Stimulated activated CD8-positive, alpha-beta memory T cell treated with anti-CD3 and anti-CD28 coated beads, Interleukin-12 subunit alpha, Interleukin-12 subunit beta, amount 100 ng/mL, for 24 hours (primary cell): Measurements from ENCODE around the gene ANKS3.
A peak's percentile ranks its signal among the peaks of the same experiment; 100 is the strongest.
"Not testable (repeated sequence)": the region's sequence is repeated elsewhere in the genome, so short reads cannot be mapped to it uniquely, and the experiment has no call there.

ENCODE experiments used
- DNase-seq: peaks from one replicate; pipeline ENCODE4 v3.0.0-alpha.2; 2020; ENCODE audit errors: extremely low read depth

ANKS3 gene

DNA sequence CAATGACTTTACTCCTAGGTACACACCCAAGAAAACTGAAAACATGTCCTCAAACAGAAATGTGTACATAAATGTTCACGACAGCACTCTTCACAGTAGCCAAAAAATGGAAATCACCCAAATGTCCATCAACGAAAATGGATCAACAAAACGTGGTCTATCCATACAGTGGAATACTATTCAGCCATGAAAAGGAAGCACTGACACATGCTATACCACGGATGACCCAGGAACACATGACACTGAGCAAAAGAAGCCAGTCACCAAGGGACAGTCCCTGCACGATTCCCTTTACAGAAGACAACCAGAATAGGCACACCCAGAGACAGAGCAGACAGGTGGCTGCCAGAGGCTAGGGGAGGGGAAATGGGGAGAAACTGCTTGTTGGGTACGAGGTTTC, 21.6 kb upstream of the ANKS3 start:
- no peak for DNase-seq

DNA sequence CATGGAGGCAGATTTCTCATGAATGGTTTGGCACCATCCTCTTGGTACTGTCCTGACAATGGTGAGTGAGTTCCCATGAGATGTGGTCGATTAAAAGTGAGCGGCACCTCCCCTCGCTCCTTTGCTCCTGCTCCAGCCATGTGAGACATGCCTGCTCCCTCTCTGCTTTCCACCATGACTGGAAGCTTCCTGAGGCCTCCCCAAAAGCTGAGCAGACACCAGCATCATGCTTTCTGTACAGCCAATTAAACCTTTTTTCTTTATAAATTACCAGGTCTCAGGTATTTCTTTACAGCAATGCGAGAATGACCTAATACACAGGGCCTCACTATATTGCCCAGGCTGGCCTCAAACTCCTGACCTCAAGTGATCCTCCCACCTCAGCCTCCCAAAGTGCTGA, 20.8 kb upstream of the ANKS3 start:
- no peak for DNase-seq

GRCh38 chr16:4753227-4753626, 19.2 kb upstream of the ANKS3 start:
- DNase-seq = no peak

DNA sequence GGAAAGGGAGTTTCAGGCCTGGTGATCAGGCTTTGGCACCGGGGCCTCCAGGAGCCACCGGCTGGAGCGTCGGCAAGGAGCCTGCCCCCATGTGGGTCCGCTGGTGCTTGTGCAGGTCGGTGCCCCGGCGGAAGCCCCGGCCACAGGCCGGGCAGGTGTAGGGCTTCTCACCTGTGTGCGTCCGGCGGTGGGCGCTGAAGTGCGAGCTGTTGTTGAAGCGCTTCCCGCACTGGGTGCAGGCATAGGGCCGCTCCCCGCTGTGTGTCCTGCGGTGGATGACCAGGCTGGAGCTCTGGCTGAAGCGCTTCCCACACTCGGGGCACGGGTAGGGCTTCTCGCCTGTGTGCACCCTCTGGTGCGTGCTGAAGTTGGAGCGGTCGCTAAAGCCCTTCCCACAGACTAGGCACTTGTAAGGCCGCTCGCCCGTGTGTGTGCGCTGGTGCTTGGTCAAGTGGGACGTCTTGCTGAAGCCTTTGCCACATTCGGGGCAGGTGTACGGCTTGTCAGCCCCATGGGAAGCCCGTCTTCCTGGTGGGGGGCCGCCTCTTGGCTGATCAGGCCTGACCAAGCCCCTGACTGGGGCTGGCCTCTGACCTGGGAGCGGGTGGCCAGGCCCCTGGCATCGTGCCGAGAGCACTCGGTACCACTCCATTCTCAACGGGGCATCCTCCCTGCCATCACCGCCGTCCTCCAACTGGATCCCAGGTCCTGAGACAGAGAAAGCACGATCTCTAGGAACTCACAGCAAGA, 18.5 kb upstream of the ANKS3 start:
- no peak for DNase-seq

DNA sequence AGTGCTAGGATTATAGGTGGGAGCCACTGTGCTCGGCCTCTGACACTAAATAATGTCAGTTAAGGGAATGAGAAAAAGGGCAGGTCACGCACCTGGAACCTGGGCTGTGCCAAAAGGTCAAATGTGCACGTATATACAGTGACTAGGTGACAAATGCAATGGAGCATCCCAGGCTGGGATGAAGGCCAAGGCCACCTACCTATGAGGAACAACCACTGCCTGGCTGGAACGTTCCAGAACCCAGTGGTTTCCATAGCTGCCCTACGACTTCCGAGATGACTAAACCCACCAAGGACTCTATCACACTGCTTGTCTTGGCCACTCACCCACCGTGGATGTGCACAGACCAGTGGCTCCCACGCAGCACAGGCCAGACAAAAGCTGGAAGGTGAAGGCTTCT, 16.8 kb upstream of the ANKS3 start:
- DNase-seq = no peak

GRCh38 chr16:4749700-4750257, 15.7 kb upstream of the ANKS3 start:
- DNase-seq = no peak

DNA sequence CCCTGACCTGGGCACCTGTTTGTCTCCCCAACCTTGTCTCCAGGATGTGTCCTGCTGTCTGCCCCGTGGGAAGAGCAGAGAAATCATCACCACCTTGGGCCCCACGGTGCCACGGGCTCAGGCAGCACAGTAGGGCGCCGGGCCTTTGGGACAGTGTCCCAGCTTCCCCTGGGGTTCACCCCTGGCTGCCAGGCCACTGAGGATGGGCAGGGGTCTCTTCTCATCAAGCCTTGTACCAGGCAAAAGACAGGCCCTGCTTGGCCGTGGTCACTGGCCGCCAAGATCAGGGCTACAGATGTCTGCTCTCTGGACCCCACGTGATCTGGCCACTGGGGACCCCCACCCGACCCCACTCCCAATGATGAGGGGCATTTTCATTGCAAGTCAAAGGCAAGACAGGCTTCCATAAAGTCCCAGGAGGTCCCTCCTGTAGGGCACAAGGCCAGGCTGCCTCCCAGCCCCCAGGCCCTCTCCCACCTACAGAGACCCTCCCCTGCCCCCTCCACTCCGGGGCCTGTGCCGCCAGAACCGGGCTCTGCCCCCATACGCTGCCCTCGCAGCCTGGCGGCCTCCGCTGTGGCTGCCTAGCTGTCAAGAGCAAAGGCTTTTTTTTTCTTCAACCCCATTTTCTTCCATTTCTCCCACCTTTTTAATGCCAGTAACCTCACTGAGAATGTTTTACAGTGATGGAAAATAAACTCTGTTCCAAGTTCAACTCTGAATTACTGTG, 14.8 kb upstream of the ANKS3 start:
- no peak for DNase-seq

DNA sequence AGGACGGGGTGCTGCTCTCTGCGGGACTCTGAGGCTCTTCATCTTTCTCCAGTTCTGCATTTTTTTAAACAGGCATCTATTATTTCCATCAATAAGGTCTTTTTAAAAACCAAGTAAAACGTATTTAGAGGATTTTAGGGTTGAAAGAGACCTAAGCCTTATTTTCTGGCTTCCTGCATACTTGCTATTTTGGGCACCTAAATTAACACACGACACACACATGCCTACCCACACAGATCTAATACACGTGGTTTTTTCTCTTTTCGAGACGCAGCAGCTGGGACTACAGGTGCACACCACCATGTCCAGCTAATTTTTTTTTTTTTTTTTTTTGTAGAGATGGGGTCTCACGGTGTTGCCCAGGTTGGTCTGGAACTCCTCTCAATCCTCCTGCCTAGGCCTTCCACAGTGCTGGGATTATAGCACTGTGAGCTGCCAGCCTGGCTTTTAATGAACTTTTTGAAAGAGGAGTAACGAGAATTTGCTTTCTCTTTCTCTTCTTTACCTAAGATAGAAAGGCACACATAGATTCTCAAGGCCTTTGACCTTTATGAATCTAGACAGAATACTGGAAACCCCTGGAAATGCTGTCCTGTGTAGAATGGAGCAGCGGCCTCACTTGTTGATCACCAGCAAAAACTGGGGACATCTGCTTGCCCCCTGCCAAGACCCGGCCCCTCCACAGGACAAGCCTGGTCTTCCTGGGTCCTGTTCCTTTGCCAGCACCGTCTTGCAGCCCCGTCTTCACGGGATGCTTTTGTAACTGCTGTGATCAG, 14.0 kb upstream of the ANKS3 start:
- DNase-seq = no peak

- no peak for DNase-seq
These were observed 13.0 kb upstream of the ANKS3 start for GRCh38 chr16:4746991-4747574.

GRCh38 chr16:4746215-4746614, 12.1 kb upstream of the ANKS3 start:
- no peak for DNase-seq

- no peak for DNase-seq
These were observed 11.2 kb upstream of the ANKS3 start for GRCh38 chr16:4745274-4745569.

DNA sequence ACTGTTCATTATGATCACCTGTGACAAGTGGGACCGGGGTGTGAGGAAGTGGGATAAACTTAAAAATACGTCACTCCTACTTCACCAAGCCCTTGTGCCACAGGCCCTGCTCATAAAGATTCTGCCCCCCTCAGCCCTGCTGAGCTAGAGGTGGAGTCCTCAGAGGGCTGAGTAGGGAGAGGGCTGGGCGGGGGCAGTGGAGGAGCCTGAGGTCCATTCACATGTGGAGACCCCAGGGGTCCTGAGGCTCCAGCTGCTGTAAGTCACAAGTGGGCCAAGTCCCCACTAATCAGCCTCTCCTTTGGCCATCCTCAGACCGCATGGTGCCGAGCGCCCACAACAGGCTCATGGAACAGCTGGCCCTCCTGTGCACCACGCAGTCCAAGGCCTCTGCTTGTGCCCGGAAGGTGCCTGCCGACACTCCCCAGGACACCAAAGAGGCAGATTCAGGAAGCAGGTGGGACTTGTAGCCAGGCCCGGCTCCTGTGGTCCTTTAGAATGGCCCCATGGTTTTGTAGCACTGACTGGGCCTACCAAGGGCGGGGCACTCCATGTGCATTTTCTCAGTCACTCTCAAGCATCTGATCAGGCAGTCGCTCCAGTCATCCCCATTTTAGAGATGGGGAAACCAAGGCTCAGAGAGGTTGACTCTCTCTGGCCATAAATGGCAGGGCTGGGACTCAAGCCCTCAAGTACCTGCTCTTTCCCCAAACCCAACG, 10.6 kb upstream of the ANKS3 start:
- no peak for DNase-seq

GRCh38 chr16:4743226-4743878, 9.3 kb upstream of the ANKS3 start:
- no peak for DNase-seq

GRCh38 chr16:4738370-4738769, 4.3 kb upstream of the ANKS3 start:
- not testable (repeated sequence) for DNase-seq

GRCh38 chr16:4737545-4737944, 3.5 kb upstream of the ANKS3 start:
- no peak for DNase-seq

DNA sequence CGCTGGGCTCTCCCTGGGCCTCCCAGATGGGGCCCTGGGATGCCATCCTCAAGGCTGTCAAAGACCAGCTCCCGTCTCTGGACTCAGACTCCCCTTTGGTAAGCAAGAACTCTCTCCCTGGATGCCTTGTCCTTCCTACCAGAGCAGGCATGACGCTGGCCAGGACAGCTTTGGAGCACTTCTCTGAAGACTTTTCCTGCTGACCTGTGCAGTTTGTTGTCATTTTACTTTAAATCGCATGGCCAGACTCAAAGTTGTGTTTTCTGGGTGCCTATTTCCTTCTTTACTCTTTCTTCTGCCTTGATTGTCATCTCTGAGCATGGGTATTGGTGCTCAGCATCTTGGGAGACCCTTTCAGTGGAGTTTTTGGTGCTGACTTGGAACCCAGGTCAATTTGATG, 2.5 kb upstream of the ANKS3 start:
- DNase-seq = no peak

DNA sequence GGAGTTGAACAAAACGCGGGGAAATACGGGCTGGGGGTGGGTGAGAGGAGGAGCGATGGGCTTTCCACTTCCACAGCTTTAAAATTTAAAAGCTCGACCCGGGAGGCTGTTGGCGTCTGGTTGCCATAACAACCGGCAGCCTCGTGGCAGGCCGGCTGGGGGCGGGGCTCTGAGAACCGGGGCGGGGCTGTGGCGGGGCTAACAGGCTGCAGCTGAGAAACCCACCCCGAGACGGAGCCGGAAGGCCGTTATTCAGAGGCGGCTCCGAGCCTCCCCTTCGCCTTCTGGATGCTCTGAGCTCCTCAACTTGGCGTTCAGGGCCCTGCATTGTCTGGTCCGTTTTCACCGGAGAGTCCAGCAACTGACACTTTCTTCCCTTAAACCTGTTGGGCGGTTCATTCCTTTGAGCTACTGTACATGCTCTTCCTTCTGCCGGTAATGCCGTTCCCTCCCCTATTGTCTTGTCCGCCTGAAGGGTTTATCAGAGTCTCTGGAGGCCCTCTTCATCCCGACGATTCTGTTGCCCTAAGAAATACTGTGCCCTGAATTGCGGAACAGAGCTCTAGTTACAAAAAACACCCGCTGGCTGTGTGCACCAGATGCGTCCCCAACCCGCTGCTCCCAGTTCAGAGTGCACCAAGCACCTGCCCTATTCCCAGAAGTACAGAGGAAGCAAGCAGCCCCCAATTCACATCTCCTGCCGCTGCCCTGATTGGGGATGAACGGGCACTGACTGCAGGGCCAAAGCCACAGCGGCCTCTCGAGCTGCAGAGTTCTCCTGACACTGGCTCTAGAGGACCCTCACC, 862 bp upstream of the ANKS3 start:
- DNase-seq = peak; percentile 90

DNA sequence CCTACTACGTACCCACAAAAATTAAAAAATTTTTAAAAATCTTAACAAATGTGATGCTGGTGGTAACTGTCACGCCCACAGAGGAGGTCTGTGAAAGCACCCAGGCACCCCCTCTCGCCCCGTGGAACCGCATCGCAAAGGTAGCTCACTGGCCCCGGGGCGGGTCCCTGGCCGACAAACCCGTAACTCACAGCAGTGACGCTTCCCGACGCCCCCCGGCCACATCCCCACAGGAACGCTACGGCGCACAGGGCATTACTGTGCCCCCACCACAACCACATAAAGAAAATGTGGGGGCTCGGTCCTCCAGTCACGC, 366 bp downstream of the ANKS3 start:
- no peak for DNase-seq

DNA sequence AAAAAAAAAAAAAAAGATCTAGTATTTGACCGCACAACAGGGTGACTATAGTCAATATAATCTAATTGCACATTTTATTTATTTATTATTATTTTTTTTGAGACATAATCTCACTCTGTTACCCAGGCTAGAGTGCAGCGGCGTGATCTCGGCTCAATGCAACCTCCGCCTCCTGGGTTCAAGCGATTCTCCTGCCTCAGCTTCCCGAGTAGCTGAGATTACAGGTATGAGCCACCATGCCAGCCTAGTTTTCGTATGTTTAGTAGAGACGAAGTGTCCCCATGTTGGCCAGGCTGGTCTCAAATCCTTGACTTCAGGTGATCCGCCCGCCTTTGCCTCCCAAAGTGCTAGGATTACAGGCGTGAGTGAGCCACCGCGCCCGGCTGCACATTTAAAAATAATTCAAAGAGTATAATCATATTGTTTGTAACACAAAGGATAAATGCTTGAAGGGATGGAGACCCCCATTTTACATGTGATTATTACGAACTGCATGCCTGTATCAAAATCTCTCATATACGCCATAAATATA, 794 bp downstream of the ANKS3 start:
- DNase-seq = no peak

DNA sequence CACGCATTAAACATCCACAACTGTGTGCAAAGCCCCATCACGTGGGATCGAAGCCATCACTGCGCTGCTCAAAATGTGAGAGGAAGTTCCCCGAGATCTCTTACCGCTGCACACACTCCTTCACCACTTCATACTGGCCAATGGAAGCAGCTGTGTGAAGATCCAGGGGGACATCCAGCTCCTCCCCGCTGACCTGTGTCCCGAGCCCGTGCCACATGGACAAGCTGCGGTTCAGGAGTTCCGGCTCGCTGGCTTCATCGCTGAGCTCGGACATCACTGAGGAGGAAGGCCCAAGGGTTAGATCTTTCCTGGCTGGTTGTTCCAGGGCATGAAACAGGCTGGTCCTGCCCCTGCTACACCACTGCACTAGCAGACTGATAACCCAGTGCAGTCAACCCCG, 4.2 kb downstream of the ANKS3 start:
- no peak for DNase-seq
